ENCODE results near the gene PILRA. TPM values are rescaled to one million over a fixed set of nuclear protein-coding genes. Genes with fewer than 3 reads are reported as not detected.

PILRA gene
- total RNA-seq, 4 donors from 2014 or later: 10.9 to 27.3 (median 15.8) TPM

DNA sequence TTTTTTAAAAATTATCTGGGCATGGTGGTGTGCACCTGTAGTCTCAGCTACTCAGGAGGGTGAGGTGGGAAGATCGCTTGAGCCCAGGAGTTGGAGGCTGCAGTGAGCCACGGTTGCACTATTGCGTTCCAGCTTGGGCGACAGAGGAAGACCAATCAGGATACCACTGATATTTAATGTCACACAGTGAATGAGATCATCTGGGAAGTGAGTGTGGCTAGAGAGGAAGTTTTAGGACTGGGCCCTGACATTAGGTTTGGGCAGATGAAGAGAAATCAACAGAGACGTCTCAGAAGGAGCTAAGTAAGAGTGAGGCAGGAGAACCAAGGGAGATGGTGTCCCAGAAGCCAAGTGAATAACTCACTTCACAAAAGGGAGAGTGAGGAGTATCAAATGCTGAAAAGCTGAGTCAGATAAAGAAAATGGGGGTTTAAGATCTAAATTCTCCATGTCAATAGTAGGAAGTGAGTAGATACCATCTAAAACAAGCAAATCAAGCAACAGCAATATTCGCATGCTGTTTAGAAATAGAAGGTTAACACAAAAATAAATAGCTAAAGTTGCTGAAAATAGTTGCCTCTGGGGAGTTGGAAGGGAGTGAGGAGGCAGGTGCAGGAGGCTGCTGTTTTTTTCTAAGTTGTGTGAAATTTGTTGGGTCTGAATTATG lies 11.5 kb downstream of the PILRA start:
- DNase-seq (ENCODE audit: low spot score in 2 of 2): no peak
- Histone ChIP-seq H3K36me3 (peaks cover 0 to 3% (median 0%) of the 10 kb centered on the region in 3 donors), H3K27ac (no peak overlapping the region), H3K9me3 (no peaks in the 10 kb centered on the region), H3K4me3 (no peak overlapping the region), H3K4me1 (no peaks in the 10 kb centered on the region), H3K27me3 (no peaks in the 10 kb centered on the region)
- peak in 1 of 2 donors; percentile 6 for TF ChIP-seq EP300 (IDR thresholded peaks at IDR 0.05)
- no peak for TF ChIP-seq POLR2A (IDR thresholded peaks at IDR 0.05)
- 58 to 66% methylated on average over 6 of the region's 6 CpGs for WGBS, 2 donors

DNA sequence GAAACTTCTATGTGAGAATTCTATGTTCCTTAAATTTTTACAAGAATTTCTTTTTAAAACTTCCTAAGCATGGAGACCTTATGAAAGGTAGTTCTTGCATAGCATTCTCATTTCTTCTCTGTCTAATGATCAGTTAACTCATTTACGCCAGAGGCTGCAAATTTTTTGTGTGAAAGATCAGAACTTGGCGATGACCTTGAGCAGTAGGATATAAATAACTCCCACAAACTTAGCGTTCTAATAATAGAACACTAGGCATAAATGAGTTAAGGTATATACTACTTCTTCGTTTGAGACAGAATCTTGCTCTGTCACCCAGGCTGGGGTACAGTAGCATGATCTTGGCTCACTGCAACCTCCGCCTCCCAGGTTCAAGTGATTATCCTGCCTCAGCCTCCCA lies 13.7 kb downstream of the PILRA start:
- no peaks in the 10 kb centered on the region for H3K4me1 ChIP-seq
- H3K9me3 ChIP-seq: no peaks in the 10 kb centered on the region
- WGBS, 2 donors: 65 to 73% methylated on average over 5 of the region's 5 CpGs
- peaks cover 0 to 6% (median 0%) of the 10 kb centered on the region in 3 donors for H3K36me3 ChIP-seq
- no peak for DNase-seq (ENCODE audit: low spot score in 2 of 2)
- H3K27me3 ChIP-seq: no peaks in the 10 kb centered on the region
- H3K27ac ChIP-seq: no peak overlapping the region
- TF ChIP-seq POLR2A (IDR thresholded peaks at IDR 0.05): no peak
- TF ChIP-seq, protein P1, sequence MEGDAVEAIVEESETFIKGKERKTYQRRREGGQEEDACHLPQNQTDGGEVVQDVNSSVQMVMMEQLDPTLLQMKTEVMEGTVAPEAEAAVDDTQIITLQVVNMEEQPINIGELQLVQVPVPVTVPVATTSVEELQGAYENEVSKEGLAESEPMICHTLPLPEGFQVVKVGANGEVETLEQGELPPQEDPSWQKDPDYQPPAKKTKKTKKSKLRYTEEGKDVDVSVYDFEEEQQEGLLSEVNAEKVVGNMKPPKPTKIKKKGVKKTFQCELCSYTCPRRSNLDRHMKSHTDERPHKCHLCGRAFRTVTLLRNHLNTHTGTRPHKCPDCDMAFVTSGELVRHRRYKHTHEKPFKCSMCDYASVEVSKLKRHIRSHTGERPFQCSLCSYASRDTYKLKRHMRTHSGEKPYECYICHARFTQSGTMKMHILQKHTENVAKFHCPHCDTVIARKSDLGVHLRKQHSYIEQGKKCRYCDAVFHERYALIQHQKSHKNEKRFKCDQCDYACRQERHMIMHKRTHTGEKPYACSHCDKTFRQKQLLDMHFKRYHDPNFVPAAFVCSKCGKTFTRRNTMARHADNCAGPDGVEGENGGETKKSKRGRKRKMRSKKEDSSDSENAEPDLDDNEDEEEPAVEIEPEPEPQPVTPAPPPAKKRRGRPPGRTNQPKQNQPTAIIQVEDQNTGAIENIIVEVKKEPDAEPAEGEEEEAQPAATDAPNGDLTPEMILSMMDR (IDR thresholded peaks at IDR 0.05): no peak
- TF ChIP-seq EP300 (IDR thresholded peaks at IDR 0.05): no peak
- H3K4me3 ChIP-seq: no peak overlapping the region

DNA sequence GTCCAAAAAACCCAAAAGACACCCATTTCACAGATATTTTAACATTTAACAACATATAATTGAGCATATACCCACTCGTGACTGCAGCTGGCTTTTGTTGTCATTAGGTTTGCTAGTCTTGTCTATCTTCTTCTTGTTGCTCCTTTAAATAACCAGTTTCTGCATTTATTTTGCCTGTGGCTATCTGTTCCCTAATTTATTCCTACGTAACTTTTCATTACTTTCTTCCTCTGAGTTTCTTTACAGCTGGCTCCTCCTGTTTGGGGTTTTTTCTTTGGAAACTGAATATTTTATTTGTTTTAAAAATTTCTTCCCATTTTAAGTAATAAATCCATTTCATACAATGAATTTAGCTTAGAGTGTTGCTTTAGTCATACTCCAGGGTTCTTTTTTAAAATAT lies 14.4 kb downstream of the PILRA start:
- H3K27me3 ChIP-seq: no peaks in the 10 kb centered on the region
- DNase-seq (ENCODE audit: low spot score in 2 of 2): no peak
- H3K4me1 ChIP-seq: no peaks in the 10 kb centered on the region
- H3K9me3 ChIP-seq: no peaks in the 10 kb centered on the region
- no peak for TF ChIP-seq POLR2A (IDR thresholded peaks at IDR 0.05)
- TF ChIP-seq EP300 (IDR thresholded peaks at IDR 0.05): no peak
- TF ChIP-seq, protein P1 (IDR thresholded peaks at IDR 0.05): no peak
- no peak overlapping the region for H3K27ac ChIP-seq
- H3K36me3 ChIP-seq: peaks cover 0 to 6% (median 0%) of the 10 kb centered on the region in 3 donors
- WGBS, 2 donors: 59 to 77% methylated on average over 2 of the region's 2 CpGs
- H3K4me3 ChIP-seq: no peak overlapping the region

DNA sequence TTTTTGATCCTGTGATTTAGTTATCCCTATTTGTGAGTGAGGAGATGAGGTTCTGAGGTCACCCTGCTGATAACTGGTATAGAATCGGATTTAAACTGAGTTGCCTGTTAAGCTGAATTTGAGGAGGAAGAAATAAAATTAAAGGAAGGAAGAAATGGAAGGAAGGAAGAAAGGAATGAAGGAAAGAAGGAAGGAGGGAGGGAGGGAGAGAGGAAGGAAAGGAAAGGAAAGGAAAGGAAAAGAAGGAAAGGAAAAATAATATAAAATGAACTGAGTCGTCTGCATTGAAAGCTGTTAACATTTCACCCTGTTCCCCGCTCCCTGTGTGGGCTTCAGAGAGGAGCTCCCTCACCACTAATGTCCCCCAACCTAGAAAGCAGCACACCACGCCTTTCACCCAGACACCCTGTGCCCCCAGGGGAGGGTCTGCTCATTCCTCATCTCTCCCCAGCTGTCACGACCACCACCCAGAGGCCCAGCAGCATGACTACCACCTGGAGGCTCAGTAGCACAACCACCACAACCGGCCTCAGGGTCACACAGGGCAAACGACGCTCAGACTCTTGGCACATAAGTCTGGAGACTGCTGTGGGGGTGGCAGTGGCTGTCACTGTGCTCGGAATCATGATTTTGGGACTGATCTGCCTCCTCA lies 16.3 kb downstream of the PILRA start:
- no peak overlapping the region for H3K4me3 ChIP-seq
- no peaks in the 10 kb centered on the region for H3K4me1 ChIP-seq
- TF ChIP-seq EP300 (IDR thresholded peaks at IDR 0.05) (no peak), POLR2A (IDR thresholded peaks at IDR 0.05) (no peak)
- TF ChIP-seq, protein P1 (IDR thresholded peaks at IDR 0.05): no peak
- no peak overlapping the region for H3K27ac ChIP-seq
- peaks cover 0 to 6% (median 0%) of the 10 kb centered on the region in 3 donors for H3K36me3 ChIP-seq
- H3K9me3 ChIP-seq: no peaks in the 10 kb centered on the region
- H3K27me3 ChIP-seq: no peaks in the 10 kb centered on the region
- WGBS, 2 donors: 60 to 68% methylated on average over 9 of the region's 9 CpGs
- DNase-seq (ENCODE audit: low spot score in 2 of 2): no peak

DNA sequence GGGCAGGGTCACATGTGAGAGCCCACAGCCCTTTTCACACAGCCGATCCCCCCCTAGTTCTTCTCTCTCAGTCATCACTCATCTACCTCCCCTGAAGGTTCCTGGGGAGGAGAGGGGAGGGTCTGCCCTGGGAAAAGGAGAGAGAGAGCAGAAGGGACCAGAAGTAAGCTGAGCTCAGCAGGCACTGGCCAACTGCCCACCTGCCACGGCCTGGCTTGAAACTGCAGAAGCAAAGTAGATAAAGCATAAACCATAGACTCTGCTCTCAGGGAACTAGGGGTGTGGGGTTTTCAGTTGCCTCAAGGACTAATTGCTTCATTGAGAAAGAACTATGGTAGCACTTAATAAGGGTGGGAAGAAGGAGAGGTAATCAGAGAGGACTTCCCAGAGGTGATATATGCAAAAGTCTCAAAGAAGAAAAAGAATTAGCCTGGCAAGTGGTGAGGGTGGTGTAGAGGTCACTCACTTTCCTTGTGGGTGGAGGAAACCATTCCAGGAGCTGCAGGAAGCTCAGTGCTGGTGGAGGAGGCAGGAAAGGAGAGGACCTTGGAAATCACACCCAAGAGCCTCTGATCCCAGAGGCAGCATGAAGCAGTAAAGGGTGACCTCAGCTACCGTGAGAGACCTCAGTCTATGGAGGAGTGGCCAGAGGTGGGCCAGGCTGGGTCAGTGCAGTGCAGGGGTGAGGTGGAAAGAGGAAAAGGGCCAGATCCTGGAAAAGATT lies 17.2 kb downstream of the PILRA start:
- Histone ChIP-seq H3K27ac (no peak overlapping the region), H3K36me3 (peaks cover 0 to 6% (median 0%) of the 10 kb centered on the region in 3 donors), H3K4me1 (no peaks in the 10 kb centered on the region), H3K4me3 (no peak overlapping the region), H3K27me3 (no peaks in the 10 kb centered on the region), H3K9me3 (no peaks in the 10 kb centered on the region)
- DNase-seq (ENCODE audit: low spot score in 2 of 2): no peak
- WGBS, 2 donors: 41 to 47% methylated on average over 3 of the region's 3 CpGs
- TF ChIP-seq, protein P1 (IDR thresholded peaks at IDR 0.05): no peak
- no peak for TF ChIP-seq POLR2A (IDR thresholded peaks at IDR 0.05)
- no peak for TF ChIP-seq EP300 (IDR thresholded peaks at IDR 0.05)

Data from tibial nerve (tissue), 4 donors.